T follicular helper cell (primary cell): Measurements from ENCODE around the gene UBTF.
A peak's percentile ranks its signal among the peaks of the same experiment; 100 is the strongest.

Source experiments
- DNase-seq: peaks from one replicate; pipeline ENCODE4 v3.0.0-alpha.2; 2020; ENCODE audit warnings: low read depth

The UBTF gene

DNA sequence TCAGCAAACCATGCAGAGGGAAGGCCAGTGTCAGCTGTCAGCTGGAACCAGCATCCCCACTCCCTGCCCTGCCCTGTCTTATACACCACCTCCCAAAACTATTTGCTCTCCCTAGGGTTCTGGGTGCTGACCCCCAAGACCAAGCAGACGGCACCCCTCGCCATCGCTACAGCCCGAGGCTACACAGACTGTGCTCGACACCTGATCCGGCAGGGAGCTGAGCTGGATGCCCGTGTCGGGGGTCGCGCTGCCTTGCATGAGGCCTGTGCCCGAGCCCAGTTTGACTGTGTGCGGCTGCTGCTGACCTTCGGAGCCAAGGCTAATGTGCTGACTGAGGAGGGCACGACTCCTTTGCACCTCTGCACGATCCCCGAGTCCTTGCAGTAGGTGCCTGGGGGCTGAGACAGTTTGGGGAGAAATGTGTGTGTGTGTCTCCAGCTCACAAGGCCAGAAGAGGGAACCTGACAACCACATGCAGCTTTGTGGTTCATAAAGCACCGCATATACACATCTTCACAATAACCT, 47.5 kb downstream of the UBTF start:
- DNase-seq, result no peak

DNA sequence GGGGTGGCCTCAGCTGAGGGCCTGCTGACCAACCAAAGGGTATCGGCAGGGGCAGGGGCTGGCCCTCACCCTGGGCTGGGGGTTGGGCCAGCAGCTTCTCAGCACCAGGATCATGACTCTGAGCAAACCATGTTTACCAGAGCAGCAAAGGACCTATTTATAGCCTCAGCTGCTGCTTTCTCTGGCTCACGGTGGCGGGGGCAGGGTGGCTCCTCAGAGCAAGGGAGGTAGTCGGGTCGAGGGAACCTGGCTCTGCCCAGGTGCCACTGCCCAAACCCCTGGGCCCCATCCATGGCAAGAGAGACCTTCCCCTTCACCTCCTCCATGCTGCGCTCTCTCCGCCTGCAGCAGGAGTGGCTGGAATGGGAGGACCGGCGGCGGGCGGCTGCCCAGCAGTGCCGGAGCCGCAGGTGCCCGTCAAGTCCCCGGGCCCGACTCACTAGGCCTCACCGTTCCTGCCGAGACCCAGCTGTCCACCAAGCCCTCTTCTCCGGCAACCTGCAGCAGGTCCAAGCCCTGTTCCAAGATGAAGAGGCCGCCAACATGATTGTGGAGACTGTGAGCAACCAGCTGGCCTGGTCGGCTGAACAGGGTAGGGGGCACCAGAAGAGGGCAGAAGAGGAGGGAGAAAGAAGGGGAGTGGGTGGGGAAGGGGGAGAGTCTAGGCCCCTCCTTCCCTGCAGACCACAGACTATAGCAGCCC, 48.8 kb downstream of the UBTF start, which contains the start of gene ASB16:
TSS of gene ASB16 (plus strand) at position 206 of the 703 bp plus-strand sequence. CDS start at position 292, 86 bp downstream.
- no peak for DNase-seq

DNA sequence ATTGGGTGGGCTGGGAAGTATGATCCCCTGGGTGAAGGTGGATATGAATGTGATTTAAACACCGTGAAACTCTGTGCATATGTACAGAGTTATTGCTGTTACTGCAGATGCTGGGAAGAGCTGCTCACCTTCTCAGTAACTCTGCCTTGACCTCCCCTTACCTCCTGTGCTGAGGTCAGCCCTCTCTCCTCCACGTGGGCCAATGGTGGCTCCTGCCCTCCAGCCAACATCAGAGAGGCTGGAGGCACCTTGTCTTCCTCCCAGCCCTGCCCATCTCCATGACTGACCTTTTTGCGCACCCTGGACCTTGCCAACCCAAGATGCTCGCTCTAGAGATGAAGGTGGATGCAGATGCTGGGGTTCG, 49.4 kb downstream of the UBTF start:
- DNase-seq, result no peak

DNA sequence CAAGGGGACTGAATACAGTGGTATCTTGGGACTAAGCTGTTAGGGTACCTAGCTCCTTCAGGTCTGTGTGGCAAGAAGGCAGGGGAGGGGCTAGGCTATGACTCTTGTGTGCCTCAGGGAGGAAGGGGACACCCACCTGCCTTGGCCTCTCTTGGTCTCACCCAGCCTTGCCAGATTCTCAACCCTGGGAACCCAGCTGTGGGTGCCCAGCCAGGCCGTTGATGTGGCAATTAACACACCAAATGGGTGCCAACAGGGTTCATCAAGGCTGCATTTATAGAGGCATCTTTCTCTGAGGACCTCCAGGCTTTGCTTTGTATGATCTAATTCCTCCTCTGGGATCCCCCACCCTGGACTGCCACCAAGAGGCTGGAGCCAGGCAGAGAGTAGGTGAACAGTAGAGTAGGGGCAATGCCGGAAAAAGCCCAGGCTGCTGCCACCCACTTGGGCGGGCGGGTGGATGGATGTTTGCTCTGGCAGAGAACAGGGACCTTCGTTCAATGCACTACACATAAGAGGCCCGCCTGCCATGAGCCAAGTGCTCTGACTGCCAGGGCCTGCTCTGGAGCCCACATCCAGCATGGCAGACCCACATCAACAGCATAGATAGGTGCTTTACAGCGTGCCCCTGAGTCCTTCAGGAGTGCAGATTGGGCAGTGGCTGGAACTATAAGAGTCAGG, 52.2 kb downstream of the UBTF start:
- DNase-seq, result no peak

DNA sequence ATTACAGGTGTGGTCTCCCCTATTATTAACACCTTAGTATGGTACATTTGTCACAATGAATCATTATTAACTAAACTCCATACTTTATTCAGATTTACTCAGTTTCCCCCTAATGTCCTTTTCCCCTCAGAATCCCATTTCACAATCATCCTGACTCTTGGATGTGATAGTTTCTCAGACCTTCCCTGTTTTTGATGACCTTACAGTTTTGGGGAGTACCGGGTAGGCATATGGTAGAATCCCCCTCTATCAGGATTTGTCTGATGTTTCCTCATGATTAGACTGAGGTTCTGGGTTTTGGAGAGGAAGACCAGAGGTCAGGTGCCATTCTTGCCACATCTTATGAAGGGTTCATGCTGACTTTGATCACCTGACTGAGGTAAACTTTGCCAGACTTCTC, 55.0 kb downstream of the UBTF start:
- DNase-seq, result no peak

DNA sequence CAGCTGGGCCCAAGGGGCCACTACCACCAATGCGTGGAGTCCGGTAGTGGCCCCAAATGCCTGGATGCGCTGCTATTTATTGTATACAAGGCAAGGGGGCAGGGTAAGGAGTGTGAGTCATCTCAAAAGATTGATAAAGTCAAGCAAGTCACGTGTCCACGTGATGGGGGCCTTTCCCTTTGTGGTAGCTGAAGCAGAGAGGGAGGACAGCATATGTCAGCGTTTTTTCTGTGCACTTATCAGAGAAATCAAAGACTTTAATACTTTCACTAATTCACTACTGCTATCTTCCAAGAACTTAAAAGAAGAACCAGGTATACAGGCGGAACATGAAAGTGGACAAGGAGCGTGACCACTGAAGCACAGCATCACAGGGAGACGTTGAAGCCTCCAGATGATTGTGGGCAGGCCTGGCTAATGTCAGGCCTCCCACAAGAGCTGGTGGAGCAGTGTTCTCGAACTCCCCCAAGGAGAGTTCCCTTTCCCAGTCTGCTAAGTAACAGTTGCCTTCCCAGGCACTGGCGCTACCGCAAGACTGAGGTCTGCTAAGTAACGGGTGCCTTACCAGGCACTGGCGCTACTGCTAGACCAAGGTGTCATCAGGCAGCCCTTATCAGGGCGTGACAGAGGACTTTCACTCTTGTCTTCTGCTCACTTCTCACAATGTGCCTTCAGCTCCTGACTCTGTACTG, 59.8 kb downstream of the UBTF start:
- peak; percentile 20 for DNase-seq

DNA sequence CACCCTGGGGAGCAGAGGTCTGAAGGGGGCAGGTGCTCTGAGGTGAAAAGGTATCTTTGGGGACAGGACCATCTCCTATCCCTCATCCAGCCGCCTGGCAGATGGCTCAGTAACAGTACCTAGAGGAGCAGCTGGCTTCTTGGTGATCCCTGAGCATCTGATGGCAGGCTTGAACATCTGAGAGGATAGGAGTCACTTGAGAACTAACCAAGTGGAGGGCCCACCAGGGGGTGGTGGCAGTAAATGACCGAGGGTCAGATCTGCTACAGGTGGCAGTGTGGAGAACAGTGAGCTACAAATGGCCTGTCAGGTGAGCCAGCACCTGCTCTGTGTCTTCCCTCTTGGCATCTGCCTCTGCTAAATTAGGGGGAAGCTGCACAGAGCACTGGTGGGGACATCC, 64.0 kb downstream of the UBTF start:
- no peak for DNase-seq
